Measurements from ENCODE around the gene GASK1A.
"Not testable (repeated sequence)": the region's sequence is repeated elsewhere in the genome, so short reads cannot be mapped to it uniquely, and the experiment has no call there.

Gene GASK1A

GRCh38 chr3:43043793-43044192 lies 64.7 kb downstream of the GASK1A start:
- DNase-seq: no peak
- Histone ChIP-seq H3K36me3 (ENCODE audit: insufficient read depth, low read length) (no peaks in the 10 kb centered on the region), H4K20me1 (ENCODE audit: insufficient read depth, low read length) (no peaks in the 10 kb centered on the region), H3K27ac (ENCODE audit: low read length) (no peak overlapping the region), H3K4me2 (ENCODE audit: insufficient read depth, low read length) (no peak overlapping the region), H3K4me3 (ENCODE audit: low read depth in 1 of 2, low read length in 2 of 2) (no peak overlapping the region), H3K79me2 (ENCODE audit: insufficient read depth, low read length) (no peaks in the 10 kb centered on the region), H3K9me3 (ENCODE audit: insufficient read depth, low read length, severe bottlenecking) (peaks cover 30% of the 10 kb centered on the region), H3K9ac (ENCODE audit: low read depth, low read length) (no peak overlapping the region), H3K27me3 (ENCODE audit: insufficient read depth, low read length, poor library complexity) (no peaks in the 10 kb centered on the region), H2AFZ (ENCODE audit: low read depth, low read length) (no peak overlapping the region), H3K4me1 (ENCODE audit: insufficient read depth, low read length) (no peaks in the 10 kb centered on the region)
- TF ChIP-seq CTCF (IDR thresholded peaks at IDR 0.05; ENCODE audit: borderline replicate concordance, extremely low read depth, low read length, poor library complexity, severe bottlenecking): no peak
- no peak for TF ChIP-seq EZH2 (IDR thresholded peaks at IDR 0.05; ENCODE audit: borderline replicate concordance, low read depth, low read length, severe bottlenecking)
- no peak for ATAC-seq (ENCODE audit: insufficient read depth, low read depth)

- H3K36me3 ChIP-seq (ENCODE audit: insufficient read depth, low read length); ATAC-seq (ENCODE audit: insufficient read depth, low read depth); DNase-seq; H3K4me3 ChIP-seq (ENCODE audit: low read depth in 1 of 2, low read length in 2 of 2); H3K9ac ChIP-seq (ENCODE audit: low read depth, low read length); H3K4me1 ChIP-seq (ENCODE audit: insufficient read depth, low read length); H3K4me2 ChIP-seq (ENCODE audit: insufficient read depth, low read length); H3K27me3 ChIP-seq (ENCODE audit: insufficient read depth, low read length, poor library complexity); H2AFZ ChIP-seq (ENCODE audit: low read depth, low read length); H4K20me1 ChIP-seq (ENCODE audit: insufficient read depth, low read length); H3K27ac ChIP-seq (ENCODE audit: low read length); H3K79me2 ChIP-seq (ENCODE audit: insufficient read depth, low read length): not testable (repeated sequence)
- H3K9me3 ChIP-seq (ENCODE audit: insufficient read depth, low read length, severe bottlenecking): peaks cover 35% of the 10 kb centered on the region
Observed at GRCh38 chr3:43045079-43045478, 66.0 kb downstream of the GASK1A start.

GRCh38 chr3:43046583-43046982 lies 67.5 kb downstream of the GASK1A start:
- Histone ChIP-seq H2AFZ (ENCODE audit: low read depth, low read length) (no peak overlapping the region), H3K9me3 (ENCODE audit: insufficient read depth, low read length, severe bottlenecking) (peaks cover 35% of the 10 kb centered on the region), H3K79me2 (ENCODE audit: insufficient read depth, low read length) (no peaks in the 10 kb centered on the region), H3K27ac (ENCODE audit: low read length) (no peak overlapping the region), H3K4me2 (ENCODE audit: insufficient read depth, low read length) (no peak overlapping the region), H3K4me3 (ENCODE audit: low read depth in 1 of 2, low read length in 2 of 2) (no peak overlapping the region), H4K20me1 (ENCODE audit: insufficient read depth, low read length) (no peaks in the 10 kb centered on the region), H3K27me3 (ENCODE audit: insufficient read depth, low read length, poor library complexity) (no peaks in the 10 kb centered on the region), H3K4me1 (ENCODE audit: insufficient read depth, low read length) (no peaks in the 10 kb centered on the region), H3K36me3 (ENCODE audit: insufficient read depth, low read length) (no peaks in the 10 kb centered on the region), H3K9ac (ENCODE audit: low read depth, low read length) (no peak overlapping the region)
- TF ChIP-seq EZH2 (IDR thresholded peaks at IDR 0.05; ENCODE audit: borderline replicate concordance, low read depth, low read length, severe bottlenecking) (no peak), CTCF (IDR thresholded peaks at IDR 0.05; ENCODE audit: borderline replicate concordance, extremely low read depth, low read length, poor library complexity, severe bottlenecking) (no peak)
- DNase-seq: no peak
- ATAC-seq (ENCODE audit: insufficient read depth, low read depth): no peak

GRCh38 chr3:43048470-43048869 lies 69.4 kb downstream of the GASK1A start:
- H3K27me3 ChIP-seq (ENCODE audit: insufficient read depth, low read length, poor library complexity): no peaks in the 10 kb centered on the region
- peaks cover 41% of the 10 kb centered on the region for H3K9me3 ChIP-seq (ENCODE audit: insufficient read depth, low read length, severe bottlenecking)
- H4K20me1 ChIP-seq (ENCODE audit: insufficient read depth, low read length): no peaks in the 10 kb centered on the region
- no peak overlapping the region for H3K4me3 ChIP-seq (ENCODE audit: low read depth in 1 of 2, low read length in 2 of 2)
- H3K9ac ChIP-seq (ENCODE audit: low read depth, low read length): no peak overlapping the region
- no peak for TF ChIP-seq CTCF (IDR thresholded peaks at IDR 0.05; ENCODE audit: borderline replicate concordance, extremely low read depth, low read length, poor library complexity, severe bottlenecking)
- no peak for TF ChIP-seq EZH2 (IDR thresholded peaks at IDR 0.05; ENCODE audit: borderline replicate concordance, low read depth, low read length, severe bottlenecking)
- no peaks in the 10 kb centered on the region for H3K79me2 ChIP-seq (ENCODE audit: insufficient read depth, low read length)
- no peak for ATAC-seq (ENCODE audit: insufficient read depth, low read depth)
- no peak overlapping the region for H3K27ac ChIP-seq (ENCODE audit: low read length)
- H3K4me1 ChIP-seq (ENCODE audit: insufficient read depth, low read length): no peaks in the 10 kb centered on the region
- H3K4me2 ChIP-seq (ENCODE audit: insufficient read depth, low read length): no peak overlapping the region
- no peak for DNase-seq
- no peak overlapping the region for H2AFZ ChIP-seq (ENCODE audit: low read depth, low read length)
- no peaks in the 10 kb centered on the region for H3K36me3 ChIP-seq (ENCODE audit: insufficient read depth, low read length)
